Measurements from ENCODE around the gene GPC5.

DNA sequence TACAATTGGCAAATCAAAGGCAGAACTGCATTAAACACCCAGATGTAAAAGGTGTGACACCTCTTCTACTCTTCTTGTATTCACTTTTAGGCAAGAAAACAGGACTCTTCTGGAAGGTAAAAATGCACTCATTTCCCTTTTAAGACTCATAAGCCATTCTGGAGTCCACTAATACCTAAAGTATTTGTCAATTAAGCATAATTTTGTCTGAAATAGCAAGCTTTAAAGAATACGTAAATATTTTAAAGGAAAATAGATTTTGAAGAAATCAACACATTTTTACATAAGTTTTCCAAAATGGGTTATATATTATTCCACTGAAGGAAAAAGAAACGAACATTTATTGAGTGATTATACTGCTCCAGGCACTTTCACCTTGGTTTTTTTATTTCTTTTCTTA, 1166.5 kb downstream of the GPC5 start:
- no peak for TF ChIP-seq ZBTB7A (IDR thresholded peaks at IDR 0.05; ENCODE audit: low read depth)
- TF ChIP-seq, protein P1, sequence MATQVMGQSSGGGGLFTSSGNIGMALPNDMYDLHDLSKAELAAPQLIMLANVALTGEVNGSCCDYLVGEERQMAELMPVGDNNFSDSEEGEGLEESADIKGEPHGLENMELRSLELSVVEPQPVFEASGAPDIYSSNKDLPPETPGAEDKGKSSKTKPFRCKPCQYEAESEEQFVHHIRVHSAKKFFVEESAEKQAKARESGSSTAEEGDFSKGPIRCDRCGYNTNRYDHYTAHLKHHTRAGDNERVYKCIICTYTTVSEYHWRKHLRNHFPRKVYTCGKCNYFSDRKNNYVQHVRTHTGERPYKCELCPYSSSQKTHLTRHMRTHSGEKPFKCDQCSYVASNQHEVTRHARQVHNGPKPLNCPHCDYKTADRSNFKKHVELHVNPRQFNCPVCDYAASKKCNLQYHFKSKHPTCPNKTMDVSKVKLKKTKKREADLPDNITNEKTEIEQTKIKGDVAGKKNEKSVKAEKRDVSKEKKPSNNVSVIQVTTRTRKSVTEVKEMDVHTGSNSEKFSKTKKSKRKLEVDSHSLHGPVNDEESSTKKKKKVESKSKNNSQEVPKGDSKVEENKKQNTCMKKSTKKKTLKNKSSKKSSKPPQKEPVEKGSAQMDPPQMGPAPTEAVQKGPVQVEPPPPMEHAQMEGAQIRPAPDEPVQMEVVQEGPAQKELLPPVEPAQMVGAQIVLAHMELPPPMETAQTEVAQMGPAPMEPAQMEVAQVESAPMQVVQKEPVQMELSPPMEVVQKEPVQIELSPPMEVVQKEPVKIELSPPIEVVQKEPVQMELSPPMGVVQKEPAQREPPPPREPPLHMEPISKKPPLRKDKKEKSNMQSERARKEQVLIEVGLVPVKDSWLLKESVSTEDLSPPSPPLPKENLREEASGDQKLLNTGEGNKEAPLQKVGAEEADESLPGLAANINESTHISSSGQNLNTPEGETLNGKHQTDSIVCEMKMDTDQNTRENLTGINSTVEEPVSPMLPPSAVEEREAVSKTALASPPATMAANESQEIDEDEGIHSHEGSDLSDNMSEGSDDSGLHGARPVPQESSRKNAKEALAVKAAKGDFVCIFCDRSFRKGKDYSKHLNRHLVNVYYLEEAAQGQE (IDR thresholded peaks at IDR 0.05; ENCODE audit: low read depth): no peak
- TF ChIP-seq EP300 (IDR thresholded peaks at IDR 0.05; ENCODE audit: borderline replicate concordance): no peak
- TF ChIP-seq NFIC (IDR thresholded peaks at IDR 0.05): no peak
- no peak for TF ChIP-seq MAX (IDR thresholded peaks at IDR 0.05)
